ENCODE measurements around the gene PGS1. TPM values are rescaled to one million over a fixed set of nuclear protein-coding genes. Genes with fewer than 3 reads are reported as not detected.

Gene PGS1
- total RNA-seq, 2 donors from 2014 or later, result 52.0 to 98.4 TPM

DNA sequence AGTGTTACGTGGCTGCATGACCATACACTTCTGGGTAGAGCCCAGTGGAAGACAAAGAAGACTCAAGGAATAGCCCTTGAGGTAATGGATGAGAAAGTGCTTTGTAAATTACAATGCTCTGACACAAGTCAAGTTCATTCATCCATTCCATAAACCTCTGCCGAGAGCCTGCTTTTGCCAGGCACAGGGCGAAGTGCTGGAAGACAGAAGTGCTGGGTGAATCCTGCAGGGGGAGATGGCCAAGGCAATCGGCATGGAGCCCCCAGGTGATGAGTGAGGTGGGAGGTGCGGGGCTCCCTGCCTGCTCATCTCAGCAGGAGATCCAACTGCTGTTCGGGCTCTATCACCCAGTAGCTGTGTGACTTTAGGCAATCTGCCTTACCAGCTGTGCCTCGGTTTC is 15.8 kb upstream of the PGS1 start:
- TF ChIP-seq, protein P1, sequence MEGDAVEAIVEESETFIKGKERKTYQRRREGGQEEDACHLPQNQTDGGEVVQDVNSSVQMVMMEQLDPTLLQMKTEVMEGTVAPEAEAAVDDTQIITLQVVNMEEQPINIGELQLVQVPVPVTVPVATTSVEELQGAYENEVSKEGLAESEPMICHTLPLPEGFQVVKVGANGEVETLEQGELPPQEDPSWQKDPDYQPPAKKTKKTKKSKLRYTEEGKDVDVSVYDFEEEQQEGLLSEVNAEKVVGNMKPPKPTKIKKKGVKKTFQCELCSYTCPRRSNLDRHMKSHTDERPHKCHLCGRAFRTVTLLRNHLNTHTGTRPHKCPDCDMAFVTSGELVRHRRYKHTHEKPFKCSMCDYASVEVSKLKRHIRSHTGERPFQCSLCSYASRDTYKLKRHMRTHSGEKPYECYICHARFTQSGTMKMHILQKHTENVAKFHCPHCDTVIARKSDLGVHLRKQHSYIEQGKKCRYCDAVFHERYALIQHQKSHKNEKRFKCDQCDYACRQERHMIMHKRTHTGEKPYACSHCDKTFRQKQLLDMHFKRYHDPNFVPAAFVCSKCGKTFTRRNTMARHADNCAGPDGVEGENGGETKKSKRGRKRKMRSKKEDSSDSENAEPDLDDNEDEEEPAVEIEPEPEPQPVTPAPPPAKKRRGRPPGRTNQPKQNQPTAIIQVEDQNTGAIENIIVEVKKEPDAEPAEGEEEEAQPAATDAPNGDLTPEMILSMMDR (IDR thresholded peaks at IDR 0.05), result no peak
- no peak for ATAC-seq (ENCODE audit: insufficient number of reproducible peaks, low FRiP score, low read depth)

DNA sequence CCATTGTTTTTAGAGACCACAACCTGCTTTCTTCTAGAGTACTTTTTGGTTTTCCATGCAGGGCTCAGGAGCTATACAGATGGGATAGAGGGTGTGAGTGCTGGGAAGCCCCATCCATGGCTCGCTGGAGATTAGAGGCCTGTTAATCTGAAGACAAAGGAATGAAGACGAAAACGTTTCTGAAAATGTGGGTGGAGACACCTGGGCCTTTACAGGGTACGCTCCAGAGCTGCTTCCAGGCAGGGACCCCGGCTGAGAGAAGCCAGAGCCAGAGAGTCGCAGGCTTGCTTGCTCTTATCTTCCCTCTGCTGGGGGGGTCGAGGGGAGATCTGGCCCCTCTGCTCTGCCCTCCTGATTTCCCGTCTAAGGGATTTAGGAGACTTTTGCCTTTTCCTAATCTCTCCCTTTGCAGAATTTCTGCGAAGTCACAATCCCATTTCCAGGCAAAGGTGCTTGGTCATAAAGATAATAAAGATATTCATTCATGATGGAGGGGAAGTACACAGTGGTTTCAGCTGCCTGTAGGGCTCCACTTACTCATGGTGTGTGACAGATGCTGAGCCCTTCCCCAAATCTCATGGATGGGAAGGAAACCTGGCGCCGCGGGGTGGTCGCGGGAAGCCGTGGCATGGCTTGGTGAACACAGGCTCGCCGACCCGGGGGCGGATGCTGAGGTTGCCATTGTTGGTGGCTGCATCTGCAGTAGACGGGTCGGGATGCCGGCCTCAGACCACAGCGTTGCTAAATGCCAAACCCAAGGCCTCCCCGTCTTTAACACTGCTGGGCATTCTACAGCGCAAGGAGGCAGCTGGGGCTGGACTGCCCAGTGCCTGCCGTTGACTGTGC is 13.8 kb upstream of the PGS1 start:
- ATAC-seq (ENCODE audit: insufficient number of reproducible peaks, low FRiP score, low read depth) (no peak), DNase-seq (ENCODE audit: low spot score) (no peak)
- Histone ChIP-seq H3K27me3 (replicated peaks; ENCODE audit: insufficient read depth) (no peaks in the 10 kb centered on the region), H3K27ac (peak overlapping the region in 1 of 2 donors; percentile 34), H3K9me3 (no peaks in the 10 kb centered on the region), H3K4me1 (ENCODE audit: control insufficient read depth in 1 of 2, low read depth in 2 of 2) (peaks cover 3 to 26% of the 10 kb centered on the region in 2 donors), H3K4me3 (no peak overlapping the region), H3K36me3 (no peaks in the 10 kb centered on the region)
- TF ChIP-seq, protein P1 (IDR thresholded peaks at IDR 0.05), result no peak

More for the DNA sequence above, 15.8 kb upstream of the PGS1 start:
- no peak for DNase-seq (ENCODE audit: low spot score)
- Histone ChIP-seq H3K4me1 (ENCODE audit: control insufficient read depth in 1 of 2, low read depth in 2 of 2) (peaks cover 13 to 38% of the 10 kb centered on the region in 2 donors), H3K9me3 (no peaks in the 10 kb centered on the region), H3K27ac (no peak overlapping the region), H3K4me3 (no peak overlapping the region), H3K27me3 (replicated peaks; ENCODE audit: insufficient read depth) (no peaks in the 10 kb centered on the region), H3K36me3 (peaks cover 9% of the 10 kb centered on the region)

DNA sequence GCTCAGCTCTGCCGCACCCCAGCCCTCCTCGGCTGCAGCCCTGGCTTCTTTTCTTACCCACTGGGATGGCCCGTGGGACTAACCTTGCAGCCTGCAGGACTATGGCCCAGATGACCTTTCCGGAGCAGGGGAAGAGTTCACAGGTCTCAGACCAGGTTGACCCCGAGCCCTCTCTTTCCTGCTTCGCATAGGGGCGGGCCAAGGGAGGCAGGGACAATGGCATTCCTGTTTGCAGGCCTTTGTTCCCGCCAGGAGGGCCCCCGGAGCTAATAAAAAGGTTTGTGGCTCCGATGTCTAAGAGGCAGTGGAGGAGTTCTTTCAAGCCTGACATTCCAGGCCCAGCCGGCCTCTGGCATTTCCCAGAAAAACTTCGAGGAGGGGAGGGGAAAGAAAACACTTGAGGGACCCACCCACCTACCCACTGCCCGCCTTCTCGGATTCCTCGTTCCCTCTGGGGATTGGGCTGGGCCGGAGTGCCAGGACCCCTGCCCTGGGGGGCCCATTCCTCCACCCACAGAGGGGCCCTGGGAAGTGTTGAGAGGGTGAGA is 12.8 kb upstream of the PGS1 start:
- peak overlapping the region; percentile 34 to 53 for H3K27ac ChIP-seq
- no peaks in the 10 kb centered on the region for H3K27me3 ChIP-seq (replicated peaks; ENCODE audit: insufficient read depth)
- peaks cover 3 to 23% of the 10 kb centered on the region in 2 donors for H3K4me1 ChIP-seq (ENCODE audit: control insufficient read depth in 1 of 2, low read depth in 2 of 2)
- no peak for DNase-seq (ENCODE audit: low spot score)
- no peak for ATAC-seq (ENCODE audit: insufficient number of reproducible peaks, low FRiP score, low read depth)
- no peaks in the 10 kb centered on the region for H3K9me3 ChIP-seq
- H3K36me3 ChIP-seq, result no peaks in the 10 kb centered on the region
- TF ChIP-seq, protein P1 (IDR thresholded peaks at IDR 0.05), result no peak
- H3K4me3 ChIP-seq, result no peak overlapping the region

DNA sequence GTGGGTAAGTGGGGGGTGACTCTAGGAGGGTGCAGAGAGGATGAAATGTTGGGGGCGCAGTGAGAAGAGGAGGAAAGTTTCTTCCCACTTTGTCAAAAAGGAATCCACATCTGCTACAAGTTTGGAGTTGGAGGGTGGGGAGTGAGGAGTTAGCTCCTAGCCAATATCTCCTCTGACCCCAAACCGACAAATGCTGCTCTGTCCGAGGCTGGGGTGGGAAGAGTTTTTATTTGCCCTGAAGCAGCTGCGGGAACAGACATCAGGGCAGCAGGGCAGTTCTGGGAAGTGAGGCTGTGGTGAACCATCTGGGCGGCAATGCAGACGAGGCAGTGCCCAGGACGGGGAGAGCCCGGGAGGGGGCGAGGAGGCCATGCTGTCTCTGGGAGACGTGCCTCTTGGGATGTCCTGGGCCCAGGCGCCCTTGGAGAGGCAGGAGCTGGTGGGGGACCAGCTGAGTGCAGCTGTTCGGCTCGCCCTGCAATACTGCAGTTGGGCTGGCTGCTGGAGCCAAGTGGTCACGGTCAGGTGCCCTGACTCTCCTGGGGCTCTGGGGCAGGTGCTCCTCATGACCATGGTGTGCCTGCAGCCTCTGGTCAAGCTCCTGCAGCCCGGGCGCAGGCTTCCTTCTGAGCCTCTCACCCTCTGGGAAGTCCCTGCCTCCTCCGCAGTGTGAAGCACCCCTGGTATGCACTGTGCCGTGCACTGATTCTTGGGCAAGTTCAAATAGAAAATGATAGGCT is 12.2 kb upstream of the PGS1 start:
- peak overlapping the region; percentile 34 to 53 for H3K27ac ChIP-seq

More for the DNA sequence above, 12.2 kb upstream of the PGS1 start:
- H3K4me1 ChIP-seq (ENCODE audit: control insufficient read depth in 1 of 2, low read depth in 2 of 2), result peaks cover 3 to 18% of the 10 kb centered on the region in 2 donors
- no peak for ATAC-seq (ENCODE audit: insufficient number of reproducible peaks, low FRiP score, low read depth)
- no peaks in the 10 kb centered on the region for H3K9me3 ChIP-seq
- no peak overlapping the region for H3K4me3 ChIP-seq
- TF ChIP-seq, protein P1 (IDR thresholded peaks at IDR 0.05), result no peak
- no peaks in the 10 kb centered on the region for H3K36me3 ChIP-seq
- no peaks in the 10 kb centered on the region for H3K27me3 ChIP-seq (replicated peaks; ENCODE audit: insufficient read depth)
- no peak for DNase-seq (ENCODE audit: low spot score)
